GM19395 (cell line): ENCODE data around the gene RALGDS.
A peak's percentile ranks its signal among the peaks of the same experiment; 100 is the strongest.
"Not testable (repeated sequence)": the region's sequence is repeated elsewhere in the genome, so short reads cannot be mapped to it uniquely, and the experiment has no call there.

Experiments
- ATAC-seq: cut with Tn5 transposase; IDR thresholded peaks from one replicate; pipeline ENCODE4 v1.9.1; 2021; ENCODE audit warnings: mild to moderate bottlenecking, moderate library complexity; ENCODE audit not compliant: unreplicated experiment

Gene RALGDS

DNA sequence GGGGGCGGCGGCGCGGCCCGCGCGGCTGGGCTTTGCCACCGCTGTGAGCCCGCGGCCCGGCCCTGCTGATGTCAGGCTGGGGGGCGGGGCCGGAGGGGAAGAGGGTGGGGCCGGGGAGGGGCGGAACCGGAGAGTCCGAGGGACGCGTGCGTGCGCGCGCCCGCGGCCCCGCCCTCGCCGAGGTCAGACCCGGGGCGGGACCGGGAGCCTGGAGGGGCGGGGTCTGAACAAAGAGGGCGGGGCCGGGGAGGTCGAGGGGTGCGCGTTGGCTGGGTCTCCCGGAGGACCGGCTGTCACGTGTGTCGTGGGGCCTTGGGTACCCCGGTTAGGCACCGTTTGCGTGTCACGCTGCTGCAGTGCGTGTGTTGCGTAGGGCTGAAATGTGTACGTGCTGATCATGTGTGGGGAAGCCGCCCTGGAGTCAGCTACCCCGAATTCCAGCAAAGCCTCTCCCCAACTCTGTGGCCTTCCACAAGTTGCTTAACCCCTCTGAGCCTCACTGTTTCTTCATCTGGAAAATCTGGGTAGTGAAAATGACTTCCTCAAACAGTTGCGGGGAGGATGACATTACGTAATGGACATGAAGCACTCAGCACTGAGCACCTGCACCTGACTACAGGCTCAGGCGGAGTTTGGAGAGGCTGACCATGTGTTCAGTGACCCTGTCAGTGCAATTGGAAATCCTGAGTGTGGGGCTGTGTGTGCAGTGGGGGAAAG lies at the start of gene RALGDS:
Gene RALGDS (minus strand): TSS at position 43 of the 717 bp plus-strand sequence. CDS start 86 bp downstream, outside the sequence.
- ATAC-seq = peak; percentile 61

DNA sequence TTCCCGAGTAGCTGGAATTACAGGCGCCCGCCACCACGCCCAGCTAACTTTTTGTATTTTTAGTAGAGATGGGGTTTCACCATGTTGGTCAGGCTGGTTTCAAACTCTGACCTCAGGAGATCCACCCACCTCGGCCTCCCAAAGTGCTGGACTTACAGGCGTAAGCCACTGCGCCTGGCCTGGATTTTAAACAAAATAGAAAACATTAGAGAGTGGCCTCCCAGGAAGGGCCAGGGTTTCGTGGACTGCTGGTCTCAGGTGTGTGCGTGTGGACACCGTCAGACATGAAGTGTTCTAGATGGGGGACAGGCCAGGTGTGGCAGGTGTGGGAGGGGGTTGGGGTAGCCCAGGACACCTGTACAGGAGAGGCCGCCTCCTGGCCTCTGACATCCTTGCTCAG lies 49.7 kb upstream of the RALGDS start:
- ATAC-seq = no peak

DNA sequence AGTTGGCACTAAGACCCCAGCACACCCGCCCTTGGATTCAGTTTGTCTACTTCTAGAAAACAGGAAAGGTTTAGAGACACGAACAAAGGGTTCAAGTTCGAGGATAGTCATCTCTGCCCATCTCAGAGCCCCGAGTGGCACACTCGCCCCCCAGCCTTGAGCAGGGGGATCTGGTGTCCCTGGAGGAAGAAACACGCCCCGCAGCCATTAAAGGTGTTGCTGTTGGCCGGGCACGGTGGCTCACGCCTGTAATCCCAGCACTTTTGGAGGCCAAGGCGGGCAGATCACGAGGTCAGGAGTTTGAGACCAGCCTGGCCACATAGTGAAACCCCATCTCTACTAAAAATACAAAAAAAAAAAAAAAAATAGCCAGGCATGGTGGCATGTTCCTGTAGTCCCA lies 48.6 kb upstream of the RALGDS start:
- ATAC-seq = not testable (repeated sequence)

DNA sequence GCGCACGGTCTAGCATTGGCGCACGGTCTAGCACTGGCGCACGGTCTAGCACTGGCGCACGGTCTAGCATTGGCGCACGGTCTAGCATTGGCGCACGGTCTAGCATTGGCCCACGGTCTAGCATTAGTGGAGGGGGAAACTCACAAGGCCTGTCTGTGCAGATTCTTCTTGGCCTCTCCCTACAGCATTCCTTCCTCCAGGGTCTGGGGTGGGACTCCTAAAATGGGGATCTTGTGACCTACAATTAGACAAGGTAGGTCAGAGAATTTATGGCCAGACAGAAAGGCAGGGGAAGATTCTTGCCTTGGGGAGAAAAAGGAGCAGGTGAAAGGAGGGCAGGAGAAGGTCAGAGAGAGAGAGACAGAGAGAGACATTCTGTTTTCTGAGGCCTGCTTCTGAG lies 48.1 kb upstream of the RALGDS start:
- ATAC-seq = no peak

DNA sequence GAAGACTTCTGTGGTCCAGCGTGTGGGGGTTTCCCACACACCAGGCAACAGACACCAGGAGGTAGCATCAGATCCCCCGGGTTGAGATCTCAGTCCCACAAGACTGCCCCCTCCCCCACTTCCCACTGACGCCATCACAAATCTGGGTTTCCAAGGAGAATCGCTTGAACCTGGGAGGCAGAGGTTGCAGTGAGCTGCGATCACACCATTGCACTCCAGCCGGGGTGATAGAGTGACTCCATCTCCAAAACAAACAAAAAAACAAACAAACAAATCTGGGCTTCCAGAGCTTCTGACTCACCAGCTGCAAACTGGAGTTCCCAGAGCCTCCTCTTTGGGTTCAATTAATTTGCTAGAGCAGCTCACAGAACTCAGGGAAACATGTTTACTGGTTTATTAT lies 47.4 kb upstream of the RALGDS start:
- ATAC-seq = no peak

DNA sequence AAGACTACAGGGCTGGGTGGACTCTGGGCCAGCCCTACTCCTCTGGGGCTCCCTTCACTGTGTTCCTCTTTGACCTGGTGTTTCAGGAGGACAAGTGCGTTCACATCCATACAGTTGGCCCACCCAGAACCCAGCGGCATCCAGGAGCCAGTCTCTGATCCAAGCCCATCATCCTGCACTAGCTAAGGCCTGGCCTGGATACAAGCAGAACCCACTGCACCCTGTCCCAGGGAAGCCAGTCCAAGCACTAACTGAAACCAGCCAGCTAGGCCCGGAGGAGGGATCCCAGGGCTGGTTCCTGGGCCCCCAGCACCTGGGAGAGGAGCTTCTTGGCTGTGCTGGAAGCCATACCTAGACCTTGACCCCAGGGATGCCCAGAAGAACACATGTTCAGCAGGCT lies 46.7 kb upstream of the RALGDS start:
- no peak for ATAC-seq

DNA sequence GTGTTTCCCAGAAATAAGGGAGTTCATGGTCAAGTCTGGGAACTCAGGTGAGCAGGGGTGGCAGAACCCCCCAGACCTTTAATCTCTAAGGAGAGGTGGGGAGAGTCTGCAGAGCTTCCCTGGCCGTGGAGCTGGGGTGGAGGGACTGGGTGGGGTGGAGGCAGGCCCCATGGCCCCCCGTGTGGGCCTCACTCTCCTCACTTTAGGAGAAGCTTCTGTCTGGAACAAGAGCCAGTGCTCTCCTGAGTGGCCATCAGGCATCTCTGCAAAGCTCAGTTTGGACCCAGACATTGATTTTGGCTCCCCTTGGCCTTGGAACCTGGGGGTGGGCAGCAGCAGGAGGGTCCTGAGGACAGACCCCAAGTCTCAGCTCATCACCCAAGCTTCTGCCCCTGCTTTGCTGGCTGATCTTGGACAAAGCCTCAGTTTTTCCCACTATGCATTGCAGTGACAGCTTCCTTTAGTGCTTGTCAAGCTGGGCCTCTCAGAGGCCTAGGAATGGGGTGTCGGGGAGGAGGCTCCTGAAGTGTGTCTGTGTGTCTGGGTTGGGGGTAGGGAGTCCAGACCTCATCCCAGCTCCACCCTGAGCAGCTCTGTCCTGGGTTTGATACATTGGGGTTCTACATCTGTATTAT lies 46.2 kb upstream of the RALGDS start:
- no peak for ATAC-seq

DNA sequence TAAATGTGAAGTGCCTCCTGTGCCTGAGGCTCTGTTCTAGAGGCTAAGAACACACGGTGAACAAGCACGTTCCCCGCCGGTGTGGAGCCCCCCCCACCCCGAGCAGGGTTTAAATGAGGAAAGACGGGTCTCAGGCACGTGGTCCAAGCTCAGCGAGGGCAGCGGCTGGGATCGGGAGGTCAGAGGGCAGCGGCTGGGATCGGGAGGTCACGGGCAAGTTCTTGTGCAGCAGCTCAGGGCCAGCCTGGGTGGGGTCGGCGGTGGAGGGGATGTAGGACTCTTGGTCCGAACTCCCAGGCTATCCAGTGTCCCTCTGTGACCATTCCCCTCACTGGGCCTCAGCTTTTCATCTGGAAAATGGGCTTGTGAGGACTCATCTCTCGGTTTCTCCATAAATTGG lies 45.4 kb upstream of the RALGDS start:
- ATAC-seq = no peak

DNA sequence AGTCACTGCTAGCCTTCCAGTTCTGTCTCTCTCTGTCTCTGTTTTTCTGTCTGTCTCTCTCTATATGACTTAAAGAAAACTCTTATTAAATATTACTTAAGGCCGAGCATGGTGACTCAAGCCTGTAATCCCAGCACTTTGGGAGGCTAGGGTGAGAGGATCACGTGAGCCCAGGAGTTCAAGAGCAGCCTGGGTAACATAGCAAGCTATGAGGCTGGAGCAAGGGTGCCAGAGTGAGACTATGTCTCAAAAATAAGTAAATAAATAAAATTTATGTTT lies 44.4 kb upstream of the RALGDS start:
- ATAC-seq = no peak

DNA sequence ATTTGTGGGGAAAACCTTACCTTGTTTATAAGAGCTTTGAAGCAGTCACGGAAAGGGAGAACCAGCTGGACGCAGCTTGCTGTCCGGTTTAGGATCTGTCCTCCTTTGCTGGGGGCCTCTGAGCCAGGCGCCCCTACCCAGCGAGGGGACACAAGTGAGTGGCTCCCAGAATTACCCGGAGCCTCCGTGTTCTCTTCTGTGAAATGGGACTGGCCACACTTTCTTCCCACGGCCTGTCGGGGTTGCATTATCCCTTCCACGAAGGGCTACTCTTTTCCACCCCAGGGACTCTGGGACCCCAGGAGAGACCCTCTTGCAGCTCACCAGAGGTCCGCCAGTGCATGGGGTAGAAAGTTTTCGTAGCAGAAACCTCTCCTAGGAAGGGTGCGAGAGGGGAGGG lies 43.2 kb upstream of the RALGDS start:
- ATAC-seq = no peak

DNA sequence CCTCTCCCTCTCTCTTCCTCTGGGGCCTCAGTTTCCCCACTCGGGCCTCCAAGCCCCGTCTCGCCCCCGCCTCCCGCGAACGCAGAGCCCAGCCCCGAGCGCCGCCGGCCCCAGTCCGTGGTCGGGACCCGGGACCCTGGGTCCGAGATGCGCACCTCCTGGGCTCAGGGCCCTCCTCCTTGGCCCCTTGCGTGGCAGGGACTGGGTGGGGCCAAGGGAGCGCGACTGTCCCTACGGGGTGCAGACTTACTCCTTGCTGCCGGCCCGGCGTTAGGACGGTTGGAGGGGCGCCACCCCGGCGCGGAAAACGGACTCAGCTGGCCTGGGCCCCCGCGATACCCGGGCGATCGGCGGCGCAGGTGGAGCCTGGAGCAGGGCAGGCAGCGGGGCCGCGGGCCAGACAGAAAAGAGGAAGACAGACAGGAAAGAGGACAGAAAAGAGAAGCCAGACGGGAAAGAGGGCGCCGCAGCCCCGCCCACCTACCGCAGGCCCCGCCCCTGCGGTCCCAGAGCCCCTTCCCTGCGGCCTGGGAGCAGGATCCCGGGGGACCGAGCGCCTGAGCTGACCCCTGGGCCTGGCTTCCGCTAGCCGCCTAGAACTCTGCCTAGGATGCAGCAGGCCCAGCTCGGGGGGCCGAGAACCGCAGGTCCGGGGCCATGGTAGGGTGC lies 42.6 kb upstream of the RALGDS start, which contains the start of gene GBGT1:
Gene GBGT1 (minus strand): TSS at position 411 of the 669 bp plus-strand sequence. CDS start 1,502 bp downstream, outside the sequence.
- no peak for ATAC-seq

DNA sequence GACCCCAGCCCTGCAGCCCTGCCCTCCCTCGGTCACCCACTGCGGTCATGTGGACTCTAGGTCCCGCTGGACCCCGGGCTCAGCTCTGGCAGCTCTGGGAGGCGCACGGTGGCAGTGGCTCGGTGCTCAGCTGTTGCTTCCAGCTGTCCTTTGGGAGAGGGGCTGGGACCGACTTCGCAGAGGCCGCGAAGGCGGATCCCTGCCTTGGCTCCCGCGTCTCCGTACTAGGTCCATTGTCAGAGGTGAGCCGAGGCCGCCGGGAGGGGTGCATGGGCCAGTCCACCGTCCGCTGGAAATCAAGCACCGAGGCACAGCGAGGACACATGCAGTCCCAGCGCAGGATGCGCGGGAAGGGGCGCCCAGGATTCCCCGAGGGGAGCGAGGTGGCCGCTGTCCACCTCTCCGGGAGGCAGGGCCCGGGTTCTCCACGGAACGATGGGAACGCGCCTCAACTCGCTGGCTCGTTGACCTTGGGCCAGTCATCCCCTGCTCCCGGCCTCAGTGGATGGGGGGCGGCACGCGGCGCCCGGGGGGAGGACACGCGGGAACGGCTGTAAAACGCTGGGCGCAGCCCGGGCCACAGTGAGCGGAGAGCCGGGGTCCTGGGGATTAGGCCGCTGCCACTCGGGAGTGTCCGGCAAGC lies 41.9 kb upstream of the RALGDS start:
- ATAC-seq = no peak

DNA sequence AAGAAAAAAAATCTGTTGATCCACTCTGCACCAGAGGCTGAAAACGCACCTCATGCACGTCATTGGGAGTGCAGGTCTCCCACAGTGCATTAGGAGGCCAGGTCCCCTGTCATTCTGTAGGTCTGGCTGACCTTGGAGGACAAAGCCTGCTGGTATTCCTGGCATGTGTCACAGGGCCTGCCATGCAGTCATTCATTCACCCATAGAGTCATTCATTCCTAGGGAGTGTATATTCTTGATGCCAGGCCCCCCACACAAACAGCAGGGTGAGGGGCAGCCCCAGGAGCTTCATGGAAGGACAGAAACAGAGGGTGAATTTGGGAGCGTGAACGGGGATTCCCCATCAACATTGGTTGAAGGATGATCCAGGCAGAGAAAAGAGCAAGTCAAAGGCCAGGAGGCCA lies 40.5 kb upstream of the RALGDS start:
- no peak for ATAC-seq

DNA sequence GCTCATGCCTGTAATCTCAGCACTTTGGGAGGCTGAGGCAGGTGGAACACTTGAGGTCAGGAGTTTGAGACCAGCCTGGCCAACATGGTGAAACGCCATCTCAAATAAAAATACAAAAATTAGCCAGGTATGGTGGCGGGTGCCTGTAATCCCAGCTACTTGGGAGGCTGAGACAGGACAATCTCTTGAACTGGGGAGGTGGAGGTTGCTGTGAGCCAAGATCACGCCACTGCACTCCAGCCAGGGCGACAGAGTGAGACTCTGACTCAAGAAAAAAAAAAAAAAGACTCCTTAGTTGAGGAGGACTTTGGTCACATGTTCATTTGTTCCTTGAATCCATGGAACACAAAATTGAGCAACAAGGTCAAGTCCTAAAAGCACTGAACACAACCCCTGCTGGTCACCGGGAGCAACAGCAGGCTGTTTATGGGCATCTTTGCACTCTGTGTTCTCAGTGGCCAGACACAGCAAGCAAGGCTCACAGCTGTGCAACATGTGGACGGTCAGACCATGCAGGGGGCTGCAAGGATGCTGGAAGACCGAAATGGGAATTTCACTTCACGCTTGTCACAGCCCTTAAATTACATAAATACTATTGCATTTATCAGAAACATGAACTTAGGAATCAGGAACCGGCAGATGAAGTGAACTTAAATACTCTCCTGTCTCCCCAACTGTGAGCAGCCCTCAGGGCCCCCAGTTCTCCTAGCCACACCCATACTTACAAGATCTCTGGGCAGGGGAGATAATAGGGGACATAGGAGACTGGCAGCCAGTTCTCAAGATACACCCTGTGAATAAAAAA lies 39.9 kb upstream of the RALGDS start:
- no peak for ATAC-seq

DNA sequence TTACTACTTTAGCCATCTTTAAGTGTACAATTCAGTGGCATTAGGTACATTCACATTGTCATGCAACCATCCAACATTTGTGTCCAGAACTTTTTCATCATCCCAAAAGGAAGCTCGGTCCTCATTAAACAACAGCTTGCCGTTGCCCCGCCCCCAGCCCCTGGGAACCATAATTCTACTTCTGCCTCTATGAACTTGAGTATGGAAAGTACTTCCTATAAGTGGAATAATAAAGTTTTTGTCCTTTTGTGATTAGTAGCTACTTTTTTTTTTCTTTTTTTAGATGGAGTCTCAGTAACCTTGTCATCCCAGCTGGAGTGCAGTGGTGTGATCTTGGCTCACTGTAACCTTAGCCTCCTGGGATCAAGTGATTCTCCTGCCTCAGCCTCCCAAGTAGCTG lies 37.7 kb upstream of the RALGDS start:
- no peak for ATAC-seq

DNA sequence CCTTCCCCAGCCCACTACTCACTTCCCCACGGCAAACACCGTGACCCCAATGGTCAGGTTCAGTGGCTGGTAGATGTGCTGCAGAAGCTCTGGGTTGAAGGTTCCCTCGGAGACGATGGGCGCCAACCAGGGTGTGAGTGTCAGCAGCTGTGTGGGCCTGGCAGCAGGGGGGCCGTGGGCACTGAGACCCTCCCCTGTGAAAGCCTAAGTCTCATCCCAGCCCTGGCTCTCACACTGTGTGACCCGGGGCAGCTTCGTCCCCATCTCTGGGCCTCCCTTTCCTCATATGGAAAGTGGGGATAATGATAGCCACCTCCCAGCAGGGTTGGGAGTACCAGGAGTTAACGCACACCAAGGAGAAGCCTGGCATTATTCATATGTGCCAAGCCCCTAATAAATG lies 34.1 kb upstream of the RALGDS start:
- ATAC-seq = no peak

DNA sequence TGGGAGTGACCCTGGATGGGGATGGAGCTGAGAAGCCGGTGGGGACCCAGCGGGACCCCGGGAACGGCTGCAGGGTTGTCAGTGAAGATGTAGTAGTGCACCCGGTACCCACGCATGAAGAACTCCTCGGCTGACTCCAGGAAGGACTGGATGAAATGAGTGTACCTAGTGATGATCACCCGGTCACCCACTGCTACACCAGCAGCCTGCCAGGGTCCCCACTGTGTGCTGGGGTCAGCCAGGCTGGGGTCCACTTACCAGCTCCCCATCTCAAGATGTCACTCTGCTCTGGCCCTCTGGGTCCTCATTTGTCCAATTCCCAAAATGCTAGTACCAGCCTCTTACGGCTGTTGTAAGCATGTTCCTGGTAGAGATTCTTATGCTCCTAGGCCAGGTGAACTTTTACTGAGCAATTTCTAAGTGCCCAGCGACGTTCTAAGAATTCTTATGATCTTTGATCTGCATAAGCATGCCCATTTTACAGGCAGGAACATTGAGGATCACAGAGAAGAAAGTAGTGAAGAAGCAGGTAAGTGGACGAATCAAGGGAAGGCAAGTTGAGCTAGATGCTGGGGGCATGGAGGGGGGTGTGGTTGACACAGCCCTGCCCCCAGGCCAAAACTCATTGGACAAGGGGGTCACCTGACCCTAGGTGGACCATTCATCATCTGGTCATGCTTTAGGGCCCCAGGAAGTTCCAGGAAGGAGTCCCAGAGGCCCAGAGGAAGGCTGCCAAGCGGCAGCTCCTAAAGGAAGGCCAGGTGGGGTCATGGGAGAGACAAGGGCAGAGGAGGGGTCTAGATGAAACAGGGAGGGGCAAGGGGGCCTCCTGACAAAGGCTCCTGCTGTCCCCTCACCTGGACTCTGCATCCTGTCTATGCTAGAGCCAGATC lies 33.3 kb upstream of the RALGDS start:
- ATAC-seq = no peak

DNA sequence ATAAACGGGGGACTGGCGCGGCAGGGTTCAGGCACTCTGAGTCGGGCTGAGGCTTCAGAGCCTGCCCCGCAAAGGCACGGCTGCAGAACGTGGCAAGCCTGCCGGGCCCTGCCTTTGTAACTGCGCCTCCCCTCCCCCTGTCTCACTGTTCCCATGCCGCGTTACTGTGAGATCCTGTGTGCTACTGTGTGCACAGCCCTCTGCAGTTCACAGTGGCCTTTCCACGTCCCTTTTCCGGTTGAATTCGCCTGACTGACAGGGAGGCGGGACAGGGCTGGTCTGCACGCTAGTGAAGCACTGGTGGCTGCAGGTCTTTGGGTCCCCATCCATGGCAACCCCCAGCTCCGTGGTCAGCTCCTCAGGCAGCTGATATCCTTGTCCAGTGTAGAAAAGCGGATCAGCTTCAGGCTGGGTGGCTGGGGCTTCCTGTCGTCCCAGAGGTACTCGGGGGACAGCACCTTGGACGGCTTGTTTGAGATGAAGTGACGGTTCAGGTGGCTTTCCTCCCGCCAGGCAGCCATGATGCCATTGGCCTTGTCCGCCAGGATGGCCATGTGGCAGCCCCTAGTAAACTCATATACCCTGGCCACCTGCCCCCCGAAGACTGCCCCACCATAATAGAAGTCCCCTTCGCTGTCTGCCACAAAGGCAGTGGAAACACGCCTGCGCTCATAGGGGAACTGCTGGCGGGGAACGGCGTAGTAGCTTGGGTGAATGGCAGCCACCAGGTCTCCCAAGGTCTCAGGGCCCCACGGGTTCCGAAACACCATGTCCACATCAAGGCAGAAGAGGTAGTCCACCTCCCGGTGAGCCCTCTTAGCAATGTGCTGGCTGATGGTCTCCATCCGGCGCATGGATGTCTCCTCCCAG lies 32.4 kb upstream of the RALGDS start:
- no peak for ATAC-seq
